ENCODE results near the gene SLFN5. TPM values are rescaled to one million over a fixed set of nuclear protein-coding genes. Genes with fewer than 3 reads are reported as not detected.

SLFN5 gene
- total RNA-seq, 1 donor from 2014 or later = 11.4 TPM

DNA sequence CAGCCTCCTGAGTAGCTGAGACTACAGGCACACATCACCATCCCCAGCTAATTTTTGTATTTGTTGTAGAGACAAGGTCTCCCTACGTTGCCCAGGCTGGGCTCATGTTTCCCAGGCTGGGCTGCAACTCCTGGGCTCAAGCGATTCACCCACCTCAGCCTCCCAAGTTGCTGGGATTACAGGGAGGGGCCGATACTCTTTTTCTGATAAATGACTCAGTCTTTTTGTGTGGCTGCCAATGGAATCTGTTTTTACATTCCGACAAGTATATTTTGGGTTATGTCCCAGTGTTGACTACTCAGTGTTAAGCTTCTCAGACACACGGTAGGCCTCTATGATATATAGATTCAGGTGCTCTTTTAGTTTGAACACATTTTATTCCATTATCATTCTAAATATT lies 72.4 kb downstream of the SLFN5 start:
- DNase-seq = no peak
- peak; percentile 32 for ATAC-seq (ENCODE audit: poor library complexity)
- intact Hi-C loops (cut with DNase I) = loop anchor here (10.0 kb wide), 1 partner anchor 50 kb away; no protein-coding TSS in a partner anchor

- intact Hi-C loops (cut with DNase I) = loop anchor here (10.0 kb wide), 1 partner anchor 49 kb away; no protein-coding TSS in a partner anchor
- DNase-seq (no peak), ATAC-seq (ENCODE audit: poor library complexity) (no peak)
Measured at GRCh38 chr17:35315971-35316370, 73.1 kb downstream of the SLFN5 start.

GRCh38 chr17:35322749-35323148 lies 79.9 kb downstream of the SLFN5 start:
- intact Hi-C loops (cut with DNase I) = no loop called here
- ATAC-seq (ENCODE audit: poor library complexity) = no peak
- no peak for DNase-seq

Other genes starting within 250 kb of the SLFN5 start
- gene RFFL, start 179.4 kb upstream of the SLFN5 start, total RNA-seq = 10.5 TPM
- 4.4 TPM for gene RAD51D, start 123.2 kb upstream of the SLFN5 start, total RNA-seq
- not detected for gene FNDC8, start 121.5 kb upstream of the SLFN5 start, total RNA-seq
- 3.5 TPM for gene NLE1, start 100.8 kb upstream of the SLFN5 start, total RNA-seq
- gene UNC45B, start 95.3 kb upstream of the SLFN5 start, total RNA-seq = 223 TPM
- not detected for gene SLC35G3, start 48.7 kb upstream of the SLFN5 start, total RNA-seq
- 16.8 TPM for gene SLFN11, start 130.5 kb downstream of the SLFN5 start, total RNA-seq
- gene SLFN12, start 189.4 kb downstream of the SLFN5 start, total RNA-seq = 3.3 TPM
- 5.4 TPM for gene SLFN13, start 205.7 kb downstream of the SLFN5 start, total RNA-seq